Measurements from ENCODE around the gene ZNF174.

DNA sequence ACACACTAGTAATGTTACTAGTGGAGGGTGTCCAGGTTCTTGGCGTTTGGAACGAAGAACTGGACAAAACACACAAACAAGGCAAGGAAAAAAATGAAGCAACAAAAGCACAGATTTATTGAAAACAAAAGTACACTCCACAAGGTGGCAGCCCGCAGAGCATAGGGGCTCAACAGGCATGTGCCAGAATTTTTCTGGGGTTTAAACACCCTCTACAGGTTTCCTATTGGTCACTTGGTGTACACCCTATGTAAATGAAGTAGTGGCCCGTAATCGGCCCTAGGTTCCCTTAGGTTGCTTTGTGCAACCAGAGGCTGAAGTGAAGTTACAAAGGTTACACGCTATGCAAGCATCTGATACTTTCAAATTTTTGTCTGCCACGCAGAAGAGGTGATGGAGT lies 37.2 kb upstream of the ZNF174 start:
- TF ChIP-seq BRCA1 (IDR thresholded peaks at IDR 0.05; ENCODE audit: low read depth, low read length) (no peak), EZH2 (IDR thresholded peaks at IDR 0.05; ENCODE audit: low read depth, low read length, severe bottlenecking) (no peak)
- TF ChIP-seq, protein P1, sequence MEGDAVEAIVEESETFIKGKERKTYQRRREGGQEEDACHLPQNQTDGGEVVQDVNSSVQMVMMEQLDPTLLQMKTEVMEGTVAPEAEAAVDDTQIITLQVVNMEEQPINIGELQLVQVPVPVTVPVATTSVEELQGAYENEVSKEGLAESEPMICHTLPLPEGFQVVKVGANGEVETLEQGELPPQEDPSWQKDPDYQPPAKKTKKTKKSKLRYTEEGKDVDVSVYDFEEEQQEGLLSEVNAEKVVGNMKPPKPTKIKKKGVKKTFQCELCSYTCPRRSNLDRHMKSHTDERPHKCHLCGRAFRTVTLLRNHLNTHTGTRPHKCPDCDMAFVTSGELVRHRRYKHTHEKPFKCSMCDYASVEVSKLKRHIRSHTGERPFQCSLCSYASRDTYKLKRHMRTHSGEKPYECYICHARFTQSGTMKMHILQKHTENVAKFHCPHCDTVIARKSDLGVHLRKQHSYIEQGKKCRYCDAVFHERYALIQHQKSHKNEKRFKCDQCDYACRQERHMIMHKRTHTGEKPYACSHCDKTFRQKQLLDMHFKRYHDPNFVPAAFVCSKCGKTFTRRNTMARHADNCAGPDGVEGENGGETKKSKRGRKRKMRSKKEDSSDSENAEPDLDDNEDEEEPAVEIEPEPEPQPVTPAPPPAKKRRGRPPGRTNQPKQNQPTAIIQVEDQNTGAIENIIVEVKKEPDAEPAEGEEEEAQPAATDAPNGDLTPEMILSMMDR (IDR thresholded peaks at IDR 0.05; ENCODE audit: control extremely low read depth in 1 of 3, insufficient read depth in 1 of 3, low read depth in 1 of 3, low read length in 3 of 3): no peak

All from H1 (cell line).